Ascending aorta (tissue), 2 donors: ENCODE measurements around the gene CRIP3. TPM values are rescaled to one million over a fixed set of nuclear protein-coding genes. Genes with fewer than 3 reads are reported as not detected.

Experiments used
- DNase-seq, 2 donors: peaks; one replicate each; pipeline ENCODE4 v3.0.0-alpha.2; 2019; ENCODE audit warnings: low spot score in 2 of 2
- H3K27ac ChIP-seq, 2 donors: fragments of 200-600 bp; sonication (generic); one replicate each; pipeline ENCODE4 v1.5.1; 2016 to 2017; ENCODE audit warnings: mild to moderate bottlenecking in 1 of 2
- H3K27me3 ChIP-seq: fragments of 200-600 bp; sonication (generic); one replicate; pipeline ENCODE4 v1.5.1; 2017
- H3K36me3 ChIP-seq, 2 donors: fragments of 200-600 bp; sonication (generic); one replicate each; pipeline ENCODE4 v1.5.1; 2016
- H3K4me1 ChIP-seq, 2 donors: fragments of 200-600 bp; sonication (generic); one replicate each; pipeline ENCODE4 v1.5.1; 2016 to 2017; ENCODE audit warnings: mild to moderate bottlenecking in 1 of 2
- H3K4me3 ChIP-seq, 2 donors: fragments of 200-600 bp; sonication (generic); one replicate each; pipeline ENCODE4 v1.5.1; 2016 to 2017; ENCODE audit warnings: mild to moderate bottlenecking in 1 of 2
- H3K9me3 ChIP-seq, 2 donors: fragments of 200-600 bp; sonication (generic); one replicate each; pipeline ENCODE4 v1.5.1; 2016
- CTCF ChIP-seq, 3 experiments: fragments of 200-600 bp in 2 of 3; fragments of 450-650 bp in 1 of 3; sonication (generic) in 2 of 3; IDR thresholded peaks; one replicate each; pipeline ENCODE4 v1.5.1; 2016 to 2019; ENCODE audit warnings: antibody characterized with exemption in 3 of 3, mild to moderate bottlenecking in 1 of 3, moderate library complexity in 1 of 3
- intact Hi-C: fragments of 100-400 bp; cut with DNase I; formaldehyde crosslinking; loops from one replicate; pipeline ENCODE4 v1.15.1; 2023
- total RNA-seq: library from RNA; depleted of rRNA; stranded (reverse); fragments of >200 nt; gene quantifications from one replicate; pipeline ENCODE4 v1.1.0, GENCODE V29; 2016

CRIP3 gene
- total RNA-seq, 1 donor from 2014 or later = not detected

GRCh38 chr6:43311666-43312065 lies 3.0 kb upstream of the CRIP3 start:
- Histone ChIP-seq H3K36me3 (no peaks in the 10 kb centered on the region), H3K4me3 (no peak overlapping the region), H3K27ac (no peak overlapping the region), H3K9me3 (no peaks in the 10 kb centered on the region), H3K4me1 (no peaks in the 10 kb centered on the region), H3K27me3 (peaks cover 5% of the 10 kb centered on the region)
- TF ChIP-seq CTCF (IDR thresholded peaks at IDR 0.05) = no peak
- no peak for DNase-seq
- intact Hi-C loops = no loop called here

DNA sequence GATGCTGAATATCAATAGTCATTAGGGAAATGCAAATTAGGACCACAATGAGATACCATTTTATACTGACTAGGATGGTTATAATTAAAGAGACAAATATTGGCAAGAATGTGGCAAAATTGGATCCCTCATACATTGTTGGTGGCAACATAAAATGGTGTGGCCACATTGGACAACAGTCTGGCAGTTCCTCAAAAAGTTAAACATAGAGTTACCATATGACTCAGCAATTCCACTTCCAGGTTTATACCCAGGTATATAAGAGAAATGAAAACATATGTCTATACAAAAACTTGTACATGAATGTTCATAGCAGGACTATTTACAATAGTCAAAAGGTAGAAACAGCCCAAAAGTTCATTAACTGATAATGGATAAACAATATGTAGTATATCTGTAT lies 2.0 kb upstream of the CRIP3 start:
- H3K27ac ChIP-seq = no peak overlapping the region
- no peaks in the 10 kb centered on the region for H3K4me1 ChIP-seq
- no peak for TF ChIP-seq CTCF (IDR thresholded peaks at IDR 0.05)
- H3K4me3 ChIP-seq = no peak overlapping the region
- no peaks in the 10 kb centered on the region for H3K9me3 ChIP-seq
- intact Hi-C loops = no loop called here
- H3K27me3 ChIP-seq = peaks cover 5% of the 10 kb centered on the region
- no peaks in the 10 kb centered on the region for H3K36me3 ChIP-seq
- DNase-seq = no peak

DNA sequence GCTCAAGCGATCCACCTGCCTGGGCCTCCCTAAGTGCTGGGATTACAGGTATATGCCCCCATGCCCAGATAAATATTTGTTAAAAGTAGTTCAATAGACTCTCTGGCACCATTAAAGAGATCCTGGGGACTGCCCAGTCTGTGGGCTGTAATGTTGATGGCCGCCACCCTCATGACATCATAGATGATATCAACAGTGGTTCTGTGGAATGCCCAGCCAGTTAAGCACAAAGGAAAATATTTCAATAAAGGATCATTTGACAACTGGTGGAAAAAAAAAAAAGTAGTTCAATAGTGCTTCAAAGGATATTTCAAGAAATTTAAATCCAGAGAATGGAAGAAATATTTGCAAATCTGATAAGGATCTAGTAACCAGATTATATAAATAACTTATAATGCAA lies 1.5 kb upstream of the CRIP3 start:
- intact Hi-C loops = no loop called here
- no peak overlapping the region for H3K27ac ChIP-seq
- no peaks in the 10 kb centered on the region for H3K36me3 ChIP-seq
- H3K27me3 ChIP-seq = peaks cover 5% of the 10 kb centered on the region
- no peaks in the 10 kb centered on the region for H3K9me3 ChIP-seq
- DNase-seq = no peak
- H3K4me3 ChIP-seq = no peak overlapping the region
- no peaks in the 10 kb centered on the region for H3K4me1 ChIP-seq
- TF ChIP-seq CTCF (IDR thresholded peaks at IDR 0.05) = no peak

DNA sequence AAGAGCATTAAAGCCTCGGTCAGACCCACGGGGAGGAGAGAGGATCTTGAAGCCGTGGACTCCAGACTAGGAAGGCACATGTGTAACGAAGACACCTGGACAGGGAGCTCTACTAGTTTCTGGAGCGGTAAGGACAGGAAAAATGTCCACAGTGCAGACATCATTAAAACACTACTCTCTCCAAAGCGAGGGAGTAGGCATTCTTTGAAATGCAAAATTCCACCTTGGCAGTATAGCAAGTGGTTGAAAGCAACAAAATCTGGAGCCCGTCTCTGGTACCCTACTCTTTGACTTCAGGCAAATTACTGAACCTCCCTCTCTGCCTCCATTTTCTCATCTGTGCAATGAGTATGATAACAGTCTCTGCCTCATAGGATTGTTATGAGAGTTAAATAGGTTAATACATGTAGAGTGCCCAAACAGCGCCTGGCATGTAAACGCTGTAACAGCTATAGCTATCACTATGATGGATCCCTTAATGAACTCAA lies 408 bp upstream of the CRIP3 start:
- no peaks in the 10 kb centered on the region for H3K9me3 ChIP-seq
- H3K4me1 ChIP-seq = no peaks in the 10 kb centered on the region
- peaks cover 5% of the 10 kb centered on the region for H3K27me3 ChIP-seq
- no peaks in the 10 kb centered on the region for H3K36me3 ChIP-seq
- TF ChIP-seq CTCF (IDR thresholded peaks at IDR 0.05) = no peak
- H3K4me3 ChIP-seq = peak overlapping the region; percentile 38 to 60
- intact Hi-C loops = no loop called here
- DNase-seq = no peak
- H3K27ac ChIP-seq = no peak overlapping the region

- H3K4me1 ChIP-seq = no peaks in the 10 kb centered on the region
- peaks cover 5% of the 10 kb centered on the region for H3K27me3 ChIP-seq
- no peaks in the 10 kb centered on the region for H3K9me3 ChIP-seq
- no peak overlapping the region for H3K4me3 ChIP-seq
- intact Hi-C loops = no loop called here
- no peak for DNase-seq
- TF ChIP-seq CTCF (IDR thresholded peaks at IDR 0.05) = no peak
- H3K27ac ChIP-seq = no peak overlapping the region
- H3K36me3 ChIP-seq = no peaks in the 10 kb centered on the region
Measured at GRCh38 chr6:43307451-43308100, 1.1 kb downstream of the CRIP3 start.

DNA sequence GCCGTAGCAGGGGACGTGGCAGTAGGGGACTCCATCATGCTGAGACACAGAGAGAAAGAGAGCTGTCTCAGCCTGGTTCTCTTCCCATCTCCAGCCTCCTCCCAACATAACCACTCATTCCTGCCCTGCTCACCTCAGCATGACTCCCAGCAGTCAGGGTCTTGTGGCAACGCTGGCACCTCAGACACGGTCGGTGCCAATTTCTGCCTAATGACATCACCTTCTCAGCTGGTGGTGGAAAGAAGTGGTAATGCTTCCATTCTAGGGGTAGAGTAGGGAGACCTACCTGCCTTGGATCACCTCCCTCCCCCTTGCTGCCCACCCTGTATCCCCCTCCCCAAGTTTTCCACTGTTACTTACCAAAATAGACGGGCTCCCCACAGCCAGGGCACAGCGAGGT lies 2.5 kb downstream of the CRIP3 start:
- H3K27me3 ChIP-seq = peaks cover 5% of the 10 kb centered on the region
- intact Hi-C loops = no loop called here

More for the DNA sequence above, 2.5 kb downstream of the CRIP3 start:
- no peaks in the 10 kb centered on the region for H3K4me1 ChIP-seq
- H3K9me3 ChIP-seq = no peaks in the 10 kb centered on the region
- no peak for DNase-seq
- no peak for TF ChIP-seq CTCF (IDR thresholded peaks at IDR 0.05)
- no peak overlapping the region for H3K27ac ChIP-seq
- no peaks in the 10 kb centered on the region for H3K36me3 ChIP-seq
- no peak overlapping the region for H3K4me3 ChIP-seq
